H1 (cell line): Measurements from ENCODE around the gene SEMA6A. TPM values are rescaled to one million over a fixed set of nuclear protein-coding genes. Genes with fewer than 3 reads are reported as not detected.

Experiments
- CTCF ChIA-PET: fragments of 300-600 bp; sonication (Branson Sonifier 250); formaldehyde crosslinking; loops from one replicate; lab custom pipeline; 2021; ENCODE audit not compliant: partially characterized antibody; lab: Charles Lee
- POLR2A ChIA-PET: fragments of 300-600 bp; sonication (Branson Sonifier 250); formaldehyde crosslinking; loops from one replicate; lab custom pipeline; 2021; ENCODE audit warnings: inconsistent platforms; ENCODE audit not compliant: partially characterized antibody; lab: Charles Lee
- DNase-seq, 2 experiments: peaks; one replicate each; pipeline versions ENCODE4 v3.0.0 to v3.0.0-alpha.2; 2010 to 2022; ENCODE audit warnings: low spot score in 2 of 2, low read depth in 1 of 2, mixed read lengths in 1 of 2
- FAIRE-seq: peaks from 2 replicates; lab custom pipeline; 2011; peaks lifted over from hg19 to GRCh38; lab: Jason Lieb, UNC
- H2AFZ ChIP-seq: 2 replicates; pipeline ENCODE4 v1.8.1; 2012; ENCODE audit warnings: low read length, inconsistent platforms
- H2AK5ac ChIP-seq: 2 replicates; pipeline ENCODE4 v1.6.1; 2013; ENCODE audit warnings: low read depth, low read length
- H2BK120ac ChIP-seq: replicated peaks from 2 replicates; pipeline ENCODE3; 2013; ENCODE audit warnings: low read depth, low read length, inconsistent platforms
- H2BK12ac ChIP-seq: 2 replicates; pipeline ENCODE4 v1.6.1; 2013; ENCODE audit warnings: low read depth, low read length
- H2BK15ac ChIP-seq: 2 replicates; pipeline ENCODE4 v1.6.1; 2013; ENCODE audit warnings: low read length
- H2BK20ac ChIP-seq: 2 replicates; pipeline ENCODE4 v1.6.1; 2013; ENCODE audit warnings: low read length
- H2BK5ac ChIP-seq: 2 replicates; pipeline ENCODE4 v1.6.1; 2013; ENCODE audit warnings: low read depth, low read length
- H3K14ac ChIP-seq: 2 replicates; pipeline ENCODE4 v1.6.1; 2013; ENCODE audit warnings: inconsistent platforms; ENCODE audit not compliant: insufficient read length
- H3K18ac ChIP-seq: 2 replicates; pipeline ENCODE4 v1.6.1; 2013; ENCODE audit warnings: low read length; ENCODE audit errors: extremely low read depth
- H3K23ac ChIP-seq: 2 replicates; pipeline ENCODE4 v1.6.1; 2013; ENCODE audit warnings: inconsistent platforms; ENCODE audit not compliant: insufficient read length
- H3K23me2 ChIP-seq: 2 replicates; pipeline ENCODE4 v1.6.1; 2013; ENCODE audit warnings: low read depth, low read length
- H3K27ac ChIP-seq: 2 replicates; pipeline ENCODE4 v1.6.1; 2011; ENCODE audit warnings: low read depth, low read length, inconsistent platforms
- H3K27me3 ChIP-seq, 4 experiments: replicated peaks in 1 of 4; 1 replicate in 1 of 4; 2 replicates in 3 of 4; pipeline versions ENCODE4 v1.6.1 to v1.8.1; 2011 to 2013; ENCODE audit warnings: low read length in 3 of 4, mild to moderate bottlenecking in 3 of 4, inconsistent platforms in 2 of 4, mixed read lengths in 2 of 4, moderate library complexity in 1 of 4; ENCODE audit not compliant: control insufficient read depth in 3 of 4, insufficient read depth in 3 of 4; ENCODE audit errors: extremely low read depth in 1 of 4
- H3K36me3 ChIP-seq, 4 experiments: 2 replicates each; pipeline versions ENCODE4 v1.6.1 to v1.8.1; 2011 to 2013; ENCODE audit warnings: mild to moderate bottlenecking in 4 of 4, low read length in 3 of 4, moderate library complexity in 2 of 4, control low read depth in 1 of 4, inconsistent platforms in 1 of 4; ENCODE audit not compliant: insufficient read depth in 4 of 4, control insufficient read depth in 2 of 4
- H3K4ac ChIP-seq: replicated peaks from 2 replicates; pipeline ENCODE3; 2013; ENCODE audit warnings: low read length, low read depth, mixed read lengths, inconsistent platforms; ENCODE audit not compliant: insufficient read length
- H3K4me1 ChIP-seq, 4 experiments: replicated peaks in 1 of 4; 1 replicate in 1 of 4; 2 replicates in 3 of 4; pipeline versions ENCODE4 v1.6.1 to v1.8.1; 2011 to 2013; ENCODE audit warnings: low read length in 3 of 4, inconsistent platforms in 2 of 4, mixed read lengths in 1 of 4; ENCODE audit not compliant: insufficient read depth in 4 of 4, control insufficient read depth in 3 of 4
- H3K4me2 ChIP-seq, 2 experiments: 2 replicates each; pipeline versions ENCODE4 v1.6.1 to v1.8.1; 2011 to 2013; ENCODE audit warnings: low read depth in 2 of 2, low read length in 2 of 2, control low read depth in 1 of 2, inconsistent platforms in 1 of 2, mild to moderate bottlenecking in 1 of 2; ENCODE audit not compliant: insufficient read depth in 1 of 2
- H3K4me3 ChIP-seq, 4 experiments: fragments of 200-600, 300-600 bp in 1 of 4; sonication (generic), shearing (Covaris generic), sonication (Bioruptor Twin) in 1 of 4; 2 replicates each; pipeline versions ENCODE4 v1.5.1 to v1.8.1; 2011 to 2016; ENCODE audit warnings: low read length in 4 of 4, low read depth in 3 of 4, control low read depth in 2 of 4, inconsistent platforms in 2 of 4, mild to moderate bottlenecking in 2 of 4, mixed read lengths in 1 of 4, moderate library complexity in 1 of 4; ENCODE audit not compliant: insufficient read depth in 2 of 4; ENCODE audit errors: extremely low read depth in 1 of 4
- H3K56ac ChIP-seq: replicated peaks from 2 replicates; pipeline ENCODE3; 2013; ENCODE audit warnings: low read depth, mild to moderate bottlenecking, mixed read lengths, low read length, inconsistent platforms; ENCODE audit not compliant: insufficient read length
- H3K79me1 ChIP-seq: 2 replicates; pipeline ENCODE4 v1.6.1; 2013; ENCODE audit warnings: low read depth, low read length, control low read depth
- H3K79me2 ChIP-seq, 2 experiments: 2 replicates each; pipeline versions ENCODE4 v1.6.1 to v1.8.1; 2012 to 2013; ENCODE audit warnings: low read length in 2 of 2, mild to moderate bottlenecking in 2 of 2, inconsistent platforms in 1 of 2; ENCODE audit not compliant: insufficient read depth in 2 of 2, control insufficient read depth in 1 of 2
- H3K9ac ChIP-seq, 4 experiments: replicated peaks in 1 of 4; 1 replicate in 1 of 4; 2 replicates in 3 of 4; pipeline versions ENCODE4 v1.6.1 to v1.8.1; 2011 to 2013; ENCODE audit warnings: low read depth in 3 of 4, low read length in 3 of 4, control low read depth in 2 of 4, mild to moderate bottlenecking in 2 of 4, moderate library complexity in 2 of 4, inconsistent platforms in 1 of 4; ENCODE audit errors: extremely low read depth in 1 of 4
- H3K9me3 ChIP-seq, 2 experiments: 2 replicates each; pipeline versions ENCODE4 v1.6.1 to v1.8.1; 2012 to 2013; ENCODE audit warnings: mild to moderate bottlenecking in 2 of 2, moderate library complexity in 2 of 2, control low read depth in 1 of 2, inconsistent platforms in 1 of 2, low read depth in 1 of 2, low read length in 1 of 2, mixed read lengths in 1 of 2; ENCODE audit not compliant: insufficient read depth in 2 of 2
- H4K20me1 ChIP-seq, 2 experiments: replicated peaks in 1 of 2; 2 replicates each; pipeline versions ENCODE3 to v1.8.1; 2011 to 2013; ENCODE audit warnings: inconsistent platforms in 2 of 2, low read length in 2 of 2, mild to moderate bottlenecking in 1 of 2; ENCODE audit not compliant: insufficient read depth in 2 of 2, control insufficient read depth in 1 of 2
- H4K5ac ChIP-seq: 2 replicates; pipeline ENCODE4 v1.6.1; 2013; ENCODE audit warnings: low read length, low read depth, mixed read lengths, inconsistent platforms; ENCODE audit not compliant: insufficient read length
- H4K8ac ChIP-seq: 2 replicates; pipeline ENCODE4 v1.8.0; 2013; ENCODE audit warnings: mild to moderate bottlenecking, moderate library complexity, low read length, inconsistent platforms; ENCODE audit not compliant: insufficient read depth; ENCODE audit errors: extremely low read depth
- H4K91ac ChIP-seq: replicated peaks from 2 replicates; pipeline ENCODE3; 2013; ENCODE audit warnings: low read length, mixed read lengths, inconsistent platforms; ENCODE audit not compliant: insufficient read length
- ASH2L ChIP-seq: fragments of 200-600, 300-600 bp; sonication (generic); IDR thresholded peaks from one replicate; pipeline ENCODE4 v1.7.1; 2017; ENCODE audit warnings: low read length
- BACH1 ChIP-seq: IDR thresholded peaks from 2 replicates; pipeline ENCODE4 v1.6.1; 2012; ENCODE audit warnings: low read length, improper control_type of control experiment
- EP300 ChIP-seq, 2 experiments: IDR thresholded peaks; 1 replicate in 1 of 2; 2 replicates in 1 of 2; pipeline ENCODE4 v1.6.1; 2011 to 2012; ENCODE audit warnings: low read depth in 2 of 2, low read length in 2 of 2, mild to moderate bottlenecking in 2 of 2, borderline replicate concordance in 1 of 2, inconsistent platforms in 1 of 2, moderate library complexity in 1 of 2
- GTF2F1 ChIP-seq: IDR thresholded peaks from 2 replicates; pipeline ENCODE4 v1.6.1; 2012; ENCODE audit warnings: low read depth, low read length, improper control_type of control experiment, borderline replicate concordance
- KDM5A ChIP-seq: fragments of 200-600 bp; IDR thresholded peaks from 2 replicates; pipeline ENCODE4 v1.7.1; 2012; ENCODE audit warnings: mild to moderate bottlenecking, low read length, inconsistent platforms, mixed read lengths
- NANOG ChIP-seq: IDR thresholded peaks from 2 replicates; pipeline ENCODE4 v1.6.1; 2011; ENCODE audit warnings: low read length, low read depth, mild to moderate bottlenecking, inconsistent platforms; ENCODE audit not compliant: insufficient read depth, poor library complexity, severe bottlenecking
- POLR2AphosphoS5 ChIP-seq: IDR thresholded peaks from 2 replicates; pipeline ENCODE4 v1.6.1; 2011; ENCODE audit warnings: low read depth, low read length
- RFX5 ChIP-seq: IDR thresholded peaks from 2 replicates; pipeline ENCODE4 v1.6.1; 2011; ENCODE audit warnings: low read depth, low read length, improper control_type of control experiment, borderline replicate concordance
- RXRA ChIP-seq: IDR thresholded peaks from 2 replicates; pipeline ENCODE4 v1.6.1; 2011; ENCODE audit warnings: low read depth, mild to moderate bottlenecking, low read length, moderate library complexity; ENCODE audit not compliant: insufficient read depth
- SP2 ChIP-seq: IDR thresholded peaks from 2 replicates; pipeline ENCODE4 v1.6.1; 2012; ENCODE audit warnings: mild to moderate bottlenecking, low read length, inconsistent platforms
- TAF1 ChIP-seq: IDR thresholded peaks from 2 replicates; pipeline ENCODE4 v1.6.1; 2011; ENCODE audit warnings: mild to moderate bottlenecking, low read depth, low read length
- TAF7 ChIP-seq: optimal IDR thresholded peaks from 2 replicates; pipeline ENCODE3; 2011; ENCODE audit warnings: low read depth, mild to moderate bottlenecking, inconsistent platforms, low read length, moderate library complexity, borderline replicate concordance
- YY1 ChIP-seq: IDR thresholded peaks from 2 replicates; pipeline ENCODE4 v1.6.1; 2011; ENCODE audit warnings: low read depth, mild to moderate bottlenecking, low read length
- ZNF274 ChIP-seq: IDR thresholded peaks from 2 replicates; pipeline ENCODE4 v1.7.0; 2012; ENCODE audit warnings: low read length, borderline replicate concordance; ENCODE audit errors: extremely low read depth
- WGBS, 2 experiments: shearing (Covaris generic) in 1 of 2; methylation state at CpG; one replicate each; pipeline versions ENCODE4 v1.1.6 to v1.1.7; 2013 to 2015; ENCODE audit warnings: low lambda C conversion rate in 2 of 2, mixed read lengths in 2 of 2, inconsistent platforms in 1 of 2, low coverage in 1 of 2, missing lambda C conversion rate in 1 of 2; ENCODE audit not compliant: insufficient replicate concordance in 2 of 2, insufficient coverage in 1 of 2, insufficient read length in 1 of 2; ENCODE audit errors: extremely low coverage in 1 of 2, missing lambda C conversion rate in 1 of 2; 5-methylcytosine and 5-hydroxymethylcytosine counted together
- polyA plus RNA-seq, 7 experiments: library from polyadenylated mRNA; depleted of rRNA in 3 of 7; stranded (reverse) in 5 of 7; unstranded in 2 of 7; fragments of >200 nt in 5 of 7; fragments of 200-250 nt in 2 of 7; gene quantifications; 1 replicate in 5 of 7; 2 replicates in 1 of 7; 4 replicates in 1 of 7; pipeline versions ENCODE4 v1.2.1 to v1.2.3, GENCODE V29; 2011 to 2013; ENCODE audit warnings: missing spikeins in 2 of 7, mixed read lengths in 2 of 7
- total RNA-seq: library from RNA; stranded (reverse); fragmentation: NEBNext Ultra II Directional; extraction: Animal tissue kit (Norgen Biotek cat#: 25700); gene quantifications from 2 replicates; pipeline ENCODE4 v1.2.1, GENCODE V29; 2021

Gene SEMA6A
- total and polyA plus RNA-seq, 2 of the 8 experiments (the other 6 are each of a cell fraction or from before 2014, with no cell fraction given) = 78.3 to 277 TPM

DNA sequence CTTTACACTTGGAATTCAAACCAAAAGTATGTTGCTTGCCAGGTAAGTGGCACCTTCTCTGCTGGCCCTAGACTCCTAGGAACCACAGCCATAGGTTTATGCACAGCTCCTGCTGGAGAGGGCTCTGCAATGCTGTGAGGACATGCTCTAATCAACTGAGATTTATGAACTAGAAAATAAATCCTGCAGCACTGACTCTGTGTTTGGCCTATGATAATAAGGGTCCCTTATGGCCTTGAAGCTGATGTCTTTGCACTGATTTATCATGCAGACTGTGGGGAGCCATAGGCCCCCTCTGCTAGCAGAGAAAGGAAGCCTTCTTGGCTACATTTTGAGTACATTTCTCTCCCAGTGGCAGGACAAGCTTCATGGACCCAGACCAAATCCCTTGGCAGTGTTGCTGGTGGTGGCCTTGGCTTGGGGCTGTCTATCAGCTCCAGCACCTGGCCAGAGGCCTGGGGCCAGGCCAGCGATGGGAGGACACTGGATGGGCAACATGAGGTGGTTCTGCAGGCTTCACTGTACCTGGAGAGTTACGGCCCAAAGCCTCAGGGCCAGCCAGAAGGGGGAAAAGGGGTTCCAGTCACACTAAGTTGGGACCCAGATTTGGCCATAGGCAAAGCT lies 178.0 kb downstream of the SEMA6A start:
- H3K23ac ChIP-seq = no peak overlapping the region
- no peak overlapping the region for H3K4me3 ChIP-seq
- FAIRE-seq (no peak), DNase-seq (no peak)
- no peaks in the 10 kb centered on the region for H3K4me1 ChIP-seq
- POLR2A ChIA-PET = interaction anchor here (1.6 kb wide), 1 partner anchor 116 kb away, joined by 3 read pairs; no protein-coding TSS in a partner anchor
- no peak overlapping the region for H3K56ac ChIP-seq
- H2AFZ ChIP-seq = no peak overlapping the region
- no peaks in the 10 kb centered on the region for H3K23me2 ChIP-seq
- no peaks in the 10 kb centered on the region for H4K20me1 ChIP-seq
- no peaks in the 10 kb centered on the region; a peak in 1 of 8 replicates for H3K36me3 ChIP-seq
- no peaks in the 10 kb centered on the region for H3K79me2 ChIP-seq
- no peak overlapping the region for H2BK20ac ChIP-seq
- no peak overlapping the region for H3K9ac ChIP-seq
- no peak overlapping the region for H3K27ac ChIP-seq
- no peak overlapping the region for H4K5ac ChIP-seq
- H4K91ac ChIP-seq = no peak overlapping the region
- no peak overlapping the region for H3K18ac ChIP-seq
- CTCF ChIA-PET = interaction anchor here (1.1 to 2.7 kb wide), 5 partner anchors 9 to 1058 kb away, joined by 3 to 10 read pairs (median 4); no protein-coding TSS in a partner anchor
- H3K4ac ChIP-seq = no peak overlapping the region
- no peaks in the 10 kb centered on the region for H3K9me3 ChIP-seq
- H3K14ac ChIP-seq = no peak overlapping the region
- H3K27me3 ChIP-seq = no peaks in the 10 kb centered on the region
- H4K8ac ChIP-seq = no peak overlapping the region
- no peaks in the 10 kb centered on the region for H3K79me1 ChIP-seq
- no peak overlapping the region for H3K4me2 ChIP-seq
- no peak overlapping the region for H2BK120ac ChIP-seq
- H2BK15ac ChIP-seq = no peak overlapping the region
- WGBS, 2 experiments = 97% methylated on average over 2 of the region's 2 CpGs; no CpG with 5 or more reads in 1 of the 2 experiments
- no peak overlapping the region for H2AK5ac ChIP-seq
- H2BK5ac ChIP-seq = no peak overlapping the region
- no peak overlapping the region for H2BK12ac ChIP-seq
- TF ChIP-seq TAF1 = no peak
- no peak for TF ChIP-seq RXRA
- TF ChIP-seq POLR2AphosphoS5 = no peak
- TF ChIP-seq GTF2F1 = no peak
- TF ChIP-seq EP300 (IDR thresholded peaks at IDR 0.05; ENCODE audit: borderline replicate concordance in 1 of 2, low read depth in 2 of 2, low read length in 2 of 2) = no peak
- TF ChIP-seq KDM5A = no peak
- TF ChIP-seq TAF7 = no peak
- TF ChIP-seq YY1 = no peak
- TF ChIP-seq BACH1 = no peak
- TF ChIP-seq RFX5 = no peak
- TF ChIP-seq SP2 = no peak
- TF ChIP-seq ZNF274 = no peak
- no peak for TF ChIP-seq NANOG
- no peak for TF ChIP-seq ASH2L
